ENCODE data around the gene SLC25A30.
"Not testable (repeated sequence)": the region's sequence is repeated elsewhere in the genome, so short reads cannot be mapped to it uniquely, and the experiment has no call there.

GRCh38 chr13:45426056-45426841 lies 8.1 kb upstream of the SLC25A30 start:
- TF ChIP-seq POLR2A (IDR thresholded peaks at IDR 0.05; ENCODE audit: insufficient read depth in 1 of 2, low read depth in 2 of 2, low read length in 2 of 2); PRDM15 (CRISPR knock-in tag; IDR thresholded peaks at IDR 0.05); TARDBP (CRISPR knock-in tag; IDR thresholded peaks at IDR 0.05); RFX5 (IDR thresholded peaks at IDR 0.05; ENCODE audit: low read depth, low read length); ZNF670 (CRISPR knock-in tag; IDR thresholded peaks at IDR 0.05; ENCODE audit: borderline replicate concordance); ZSCAN20 (CRISPR knock-in tag; IDR thresholded peaks at IDR 0.05; ENCODE audit: borderline replicate concordance): not testable (repeated sequence)

Measured in HepG2 (cell line).